Upper lobe of left lung (tissue), 6 donors: Measurements from ENCODE around the gene NUMBL. TPM values are rescaled to one million over a fixed set of nuclear protein-coding genes. Genes with fewer than 3 reads are reported as not detected.
A peak's percentile ranks its signal among the peaks of the same experiment; 100 is the strongest.

Experiments used
- ATAC-seq, 2 donors: fragments of 200-7000 bp; cut with Tn5 transposase; one replicate each; pipeline ENCODE4 v1.9.1; 2022; ENCODE audit warnings: mild to moderate bottlenecking in 2 of 2, moderate library complexity in 2 of 2; ENCODE audit not compliant: low FRiP score in 2 of 2
- DNase-seq, 2 donors: peaks; one replicate each; pipeline ENCODE4 v3.0.0-alpha.2; 2019 to 2020
- H3K27ac ChIP-seq, 4 donors: fragments of 200-600 bp; sonication (generic); one replicate each; pipeline ENCODE4 v1.5.1; 2016 to 2019
- H3K27me3 ChIP-seq, 4 donors: fragments of 200-600 bp; sonication (generic); one replicate each; pipeline ENCODE4 v1.5.1; 2017 to 2019
- H3K36me3 ChIP-seq, 4 donors: fragments of 200-600 bp; sonication (generic); one replicate each; pipeline ENCODE4 v1.5.1; 2016 to 2019
- H3K4me1 ChIP-seq, 4 donors: fragments of 200-600 bp; sonication (generic); one replicate each; pipeline ENCODE4 v1.5.1; 2018 to 2019
- H3K4me3 ChIP-seq, 4 donors: fragments of 200-600 bp; sonication (generic); one replicate each; pipeline ENCODE4 v1.5.1; 2017 to 2019; ENCODE audit warnings: mild to moderate bottlenecking in 2 of 4, moderate library complexity in 1 of 4
- H3K9me3 ChIP-seq, 4 donors: fragments of 200-600 bp; sonication (generic); one replicate each; pipeline ENCODE4 v1.5.1; 2018 to 2019
- EP300 ChIP-seq, 4 donors: sonication (generic); formaldehyde crosslinking; IDR thresholded peaks; one replicate each; pipeline ENCODE4 v1.5.1; 2017; ENCODE audit warnings: antibody characterized with exemption in 4 of 4, control low read depth in 2 of 4
- POLR2A ChIP-seq, 4 donors: fragments of 450-650 bp; IDR thresholded peaks; one replicate each; pipeline ENCODE4 v1.5.1; 2016 to 2017; ENCODE audit warnings: antibody characterized with exemption in 4 of 4, mild to moderate bottlenecking in 2 of 4
- POLR2AphosphoS5 ChIP-seq, 2 donors: sonication (generic); formaldehyde crosslinking; IDR thresholded peaks; one replicate each; pipeline ENCODE4 v1.5.1; 2017; ENCODE audit warnings: antibody characterized with exemption in 2 of 2
- WGBS, 2 donors: methylation state at CpG; one replicate each; pipeline ENCODE4 v1.1.5; 2017 to 2018; 5-methylcytosine and 5-hydroxymethylcytosine counted together
- total RNA-seq, 6 donors: library from RNA; depleted of rRNA in 4 of 6; stranded (reverse); fragments of >200 nt in 4 of 6; gene quantifications; one replicate each; pipeline versions ENCODE4 v1.1.0 to v1.2.1, GENCODE V29; 2016 to 2021
- TF ChIP-seq, protein P1 (sequence below), 6 experiments: fragments of 450-650 bp in 4 of 6; fragments of 200-600 bp in 2 of 6; sonication (generic) in 2 of 6; IDR thresholded peaks; one replicate each; pipeline ENCODE4 v1.5.1; 2016 to 2019; ENCODE audit warnings: antibody characterized with exemption in 6 of 6
- donor health status: DM: no; HTN: no; CAD: no; lungs with moderate emphysema.
- donor health status: DM: no; HTN: yes; CAD: no; lungs with severe emphysema.

The NUMBL gene
- total RNA-seq, 6 donors from 2014 or later, result 18.0 to 133 (median 23.8) TPM

DNA sequence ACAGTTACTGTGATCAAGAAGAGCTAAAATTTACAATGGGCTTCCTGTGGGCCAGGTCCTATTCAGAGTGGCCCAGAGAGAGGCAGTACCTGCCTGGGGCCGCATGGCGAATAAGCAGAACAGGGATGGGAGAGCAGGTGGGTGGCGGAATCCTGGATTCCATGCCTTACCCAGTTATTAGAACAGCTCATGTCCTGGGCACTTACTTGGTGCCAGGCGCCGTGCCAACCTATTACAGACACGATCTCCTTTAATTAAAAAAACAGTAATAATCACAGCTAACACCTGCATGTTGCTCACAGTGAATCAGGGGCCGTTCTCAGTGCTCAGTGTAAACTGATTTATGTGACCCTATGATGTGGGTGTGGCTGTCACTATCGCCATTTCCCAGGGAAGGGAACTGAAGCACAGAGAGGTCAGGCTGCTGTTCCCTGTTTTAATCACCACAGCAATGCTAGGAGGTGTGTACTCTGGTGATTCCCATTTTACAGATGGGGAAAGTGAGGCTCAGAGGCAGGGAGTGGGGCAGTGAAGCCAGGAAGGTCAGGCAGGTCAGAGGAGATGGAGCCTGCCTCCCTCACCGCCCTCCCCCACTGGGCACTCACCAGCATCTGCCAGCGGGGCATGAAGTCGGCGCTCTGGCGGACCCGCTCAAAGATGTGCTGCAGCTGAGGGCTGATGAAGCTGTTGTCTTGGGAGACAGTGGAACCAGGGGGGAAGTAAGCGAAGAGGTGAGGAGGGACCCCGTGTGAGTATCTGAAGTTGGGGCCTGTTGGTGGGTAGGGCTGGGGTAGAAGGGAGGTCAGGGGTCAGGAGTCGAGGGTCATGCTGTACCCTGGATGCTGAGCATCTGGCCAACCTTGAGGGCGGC, 14.3 kb upstream of the NUMBL start:
- TF ChIP-seq POLR2A (IDR thresholded peaks at IDR 0.05), result no peak
- TF ChIP-seq EP300 (IDR thresholded peaks at IDR 0.05), result no peak
- TF ChIP-seq, protein P1, sequence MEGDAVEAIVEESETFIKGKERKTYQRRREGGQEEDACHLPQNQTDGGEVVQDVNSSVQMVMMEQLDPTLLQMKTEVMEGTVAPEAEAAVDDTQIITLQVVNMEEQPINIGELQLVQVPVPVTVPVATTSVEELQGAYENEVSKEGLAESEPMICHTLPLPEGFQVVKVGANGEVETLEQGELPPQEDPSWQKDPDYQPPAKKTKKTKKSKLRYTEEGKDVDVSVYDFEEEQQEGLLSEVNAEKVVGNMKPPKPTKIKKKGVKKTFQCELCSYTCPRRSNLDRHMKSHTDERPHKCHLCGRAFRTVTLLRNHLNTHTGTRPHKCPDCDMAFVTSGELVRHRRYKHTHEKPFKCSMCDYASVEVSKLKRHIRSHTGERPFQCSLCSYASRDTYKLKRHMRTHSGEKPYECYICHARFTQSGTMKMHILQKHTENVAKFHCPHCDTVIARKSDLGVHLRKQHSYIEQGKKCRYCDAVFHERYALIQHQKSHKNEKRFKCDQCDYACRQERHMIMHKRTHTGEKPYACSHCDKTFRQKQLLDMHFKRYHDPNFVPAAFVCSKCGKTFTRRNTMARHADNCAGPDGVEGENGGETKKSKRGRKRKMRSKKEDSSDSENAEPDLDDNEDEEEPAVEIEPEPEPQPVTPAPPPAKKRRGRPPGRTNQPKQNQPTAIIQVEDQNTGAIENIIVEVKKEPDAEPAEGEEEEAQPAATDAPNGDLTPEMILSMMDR (IDR thresholded peaks at IDR 0.05), result no peak
- TF ChIP-seq POLR2AphosphoS5 (IDR thresholded peaks at IDR 0.05), result no peak
- WGBS, 2 donors, result 94 to 96% methylated on average over 17 to 18 of the region's 18 CpGs

DNA sequence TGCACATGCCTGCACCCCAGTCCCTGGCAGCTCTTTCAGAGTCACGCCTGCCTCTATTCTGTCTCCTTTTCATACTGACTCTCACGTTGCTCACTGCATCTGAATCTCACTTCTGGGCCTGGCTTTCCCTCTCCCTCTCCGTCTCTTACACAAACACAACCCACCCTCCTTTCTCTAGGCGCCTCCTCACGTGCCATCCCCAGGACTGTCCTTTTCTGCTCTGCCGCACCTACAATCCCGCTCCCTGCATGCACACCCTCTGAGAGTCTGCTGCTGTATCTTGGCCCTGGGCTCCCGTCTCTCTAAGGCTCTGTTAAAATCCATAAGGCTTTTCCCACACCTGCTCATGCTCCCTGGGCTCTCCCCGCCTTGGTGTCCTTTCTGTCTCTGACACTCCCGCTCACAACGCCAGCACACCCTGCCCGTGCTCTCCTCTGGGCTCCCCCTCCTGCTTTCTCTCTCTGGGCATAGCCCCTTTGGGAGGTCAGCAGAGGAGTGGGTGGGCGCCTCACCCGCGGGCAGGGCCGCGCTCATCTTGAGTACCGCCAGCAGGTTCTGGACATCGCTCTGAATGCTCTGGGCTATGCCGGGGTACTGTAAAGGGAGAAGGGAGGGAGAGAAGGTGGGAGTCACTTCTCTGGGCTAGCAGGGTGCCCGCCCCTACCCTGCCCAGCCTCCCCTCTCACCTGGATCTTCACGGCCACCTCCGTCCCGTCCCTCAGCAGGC, 12.7 kb upstream of the NUMBL start:
- Histone ChIP-seq H3K9me3 (no peaks in the 10 kb centered on the region), H3K36me3 (peaks cover 18 to 87% (median 70%) of the 10 kb centered on the region in 4 donors), H3K27ac (no peak overlapping the region), H3K4me1 (no peaks in the 10 kb centered on the region), H3K27me3 (no peaks in the 10 kb centered on the region), H3K4me3 (no peak overlapping the region)
- 91 to 99% methylated on average over 18 to 24 of the region's 24 CpGs for WGBS, 2 donors
- ATAC-seq (no peak), DNase-seq (peak in 1 of 2 donors; percentile 55)
- TF ChIP-seq EP300 (IDR thresholded peaks at IDR 0.05) (no peak), POLR2AphosphoS5 (IDR thresholded peaks at IDR 0.05) (no peak), POLR2A (IDR thresholded peaks at IDR 0.05) (no peak)
- TF ChIP-seq, protein P1 (IDR thresholded peaks at IDR 0.05), result no peak

More for the DNA sequence above, 14.3 kb upstream of the NUMBL start:
- peaks cover 24 to 90% (median 70%) of the 10 kb centered on the region in 4 donors for H3K36me3 ChIP-seq
- no peaks in the 10 kb centered on the region for H3K9me3 ChIP-seq
- peak in 1 of 2 donors; percentile 11 for ATAC-seq
- no peak overlapping the region for H3K27ac ChIP-seq
- DNase-seq, result no peak
- H3K27me3 ChIP-seq, result no peaks in the 10 kb centered on the region
- no peaks in the 10 kb centered on the region for H3K4me1 ChIP-seq
- no peak overlapping the region for H3K4me3 ChIP-seq

DNA sequence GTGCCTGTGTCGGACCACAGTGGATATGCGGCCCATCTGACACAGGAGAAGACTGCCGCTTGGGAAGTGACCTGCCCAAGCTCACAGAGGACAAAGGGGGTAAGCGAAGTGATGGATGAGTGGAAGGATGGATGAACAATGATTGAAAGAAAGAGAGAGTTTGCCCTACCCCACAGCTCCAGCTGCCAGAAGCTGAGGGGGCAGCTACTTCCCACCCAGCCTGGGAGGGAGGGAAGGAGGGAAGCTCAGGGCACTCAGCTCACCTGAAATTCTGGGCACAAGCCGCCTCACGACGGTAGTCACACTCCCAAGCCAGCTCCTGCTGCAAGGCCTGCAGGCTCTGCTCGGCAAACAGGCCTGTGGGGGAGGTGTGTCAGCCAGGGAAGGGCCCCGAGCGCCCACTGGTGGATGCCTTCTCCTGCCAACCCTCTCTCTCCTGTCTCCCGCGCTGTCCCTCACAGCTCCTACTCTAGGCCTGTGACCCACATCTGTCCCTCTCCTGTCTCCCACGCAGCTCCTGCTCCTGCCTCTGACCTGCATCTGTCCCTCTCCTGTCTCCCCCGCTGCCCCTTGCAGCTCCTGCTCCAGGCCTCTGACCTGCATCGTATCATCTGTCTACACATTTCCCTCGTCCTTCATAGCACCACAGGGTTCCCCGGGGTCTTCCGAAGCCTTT, 12.0 kb upstream of the NUMBL start:
- Histone ChIP-seq H3K4me3 (no peak overlapping the region), H3K27me3 (no peaks in the 10 kb centered on the region), H3K9me3 (no peaks in the 10 kb centered on the region), H3K36me3 (peaks cover 18 to 82% (median 65%) of the 10 kb centered on the region in 4 donors), H3K27ac (no peak overlapping the region), H3K4me1 (no peaks in the 10 kb centered on the region)
- DNase-seq, result no peak
- no peak for ATAC-seq
- TF ChIP-seq POLR2A (IDR thresholded peaks at IDR 0.05), result no peak
- 77 to 85% methylated on average over 18 of the region's 18 CpGs for WGBS, 2 donors

DNA sequence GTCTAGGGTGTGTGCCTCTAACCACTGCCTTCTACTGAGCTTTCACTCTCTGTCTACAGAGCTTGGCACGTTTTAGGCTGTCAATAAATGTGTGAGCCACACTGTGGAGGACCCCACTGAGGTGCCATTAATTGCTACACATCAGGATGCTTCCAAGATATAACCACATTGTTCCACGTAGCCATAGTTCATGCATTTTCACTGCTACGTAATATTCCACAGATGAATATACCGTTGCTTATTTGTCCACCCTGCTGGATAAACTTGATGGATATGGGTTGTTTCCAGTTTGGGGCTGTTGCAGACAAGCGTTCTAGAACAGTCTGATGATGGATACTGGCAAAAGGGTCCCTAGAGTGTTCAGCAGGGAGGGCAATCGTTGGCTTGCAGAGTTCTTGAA, 11.3 kb upstream of the NUMBL start:
- H3K4me1 ChIP-seq, result no peaks in the 10 kb centered on the region
- TF ChIP-seq, protein P1 (IDR thresholded peaks at IDR 0.05), result no peak
- TF ChIP-seq POLR2A (IDR thresholded peaks at IDR 0.05), result no peak
- no peak for TF ChIP-seq POLR2AphosphoS5 (IDR thresholded peaks at IDR 0.05)
- peaks cover 18 to 87% (median 64%) of the 10 kb centered on the region in 4 donors for H3K36me3 ChIP-seq
- H3K4me3 ChIP-seq, result no peak overlapping the region
- ATAC-seq, result no peak
- WGBS, 2 donors, result 90 to 95% methylated on average over 6 of the region's 6 CpGs
- H3K9me3 ChIP-seq, result no peaks in the 10 kb centered on the region
- DNase-seq, result no peak
- no peak overlapping the region for H3K27ac ChIP-seq
- H3K27me3 ChIP-seq, result no peaks in the 10 kb centered on the region

DNA sequence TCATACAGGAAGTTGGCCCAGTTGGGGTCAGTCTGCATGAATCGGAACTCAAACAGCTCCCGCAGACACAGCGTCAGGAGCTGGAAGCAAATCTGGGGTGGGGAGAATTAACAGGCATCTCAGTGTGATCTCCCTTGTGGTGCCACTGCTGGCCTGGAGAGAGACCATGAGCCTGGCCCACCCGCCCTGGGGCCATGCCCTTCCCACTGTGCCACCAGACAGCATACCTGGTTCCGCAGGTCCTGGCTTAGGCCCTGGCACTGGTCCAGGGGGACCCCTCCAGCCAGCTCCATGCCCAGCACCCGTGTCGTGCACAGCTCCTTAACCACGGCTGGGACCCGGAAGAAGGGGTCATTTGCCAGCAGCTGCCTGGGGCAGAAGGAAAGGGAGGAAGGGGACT, 9.6 kb upstream of the NUMBL start:
- TF ChIP-seq POLR2AphosphoS5 (IDR thresholded peaks at IDR 0.05), result no peak
- TF ChIP-seq EP300 (IDR thresholded peaks at IDR 0.05), result no peak
- no peak for TF ChIP-seq POLR2A (IDR thresholded peaks at IDR 0.05)
- TF ChIP-seq, protein P1 (IDR thresholded peaks at IDR 0.05), result no peak
- no peak overlapping the region for H3K27ac ChIP-seq
- H3K36me3 ChIP-seq, result peaks cover 18 to 87% (median 59%) of the 10 kb centered on the region in 4 donors
- DNase-seq (peak in 1 of 2 donors; percentile 68), ATAC-seq (no peak)
- 92% methylated on average over 4 to 7 of the region's 9 CpGs for WGBS, 2 donors
- H3K4me3 ChIP-seq, result no peak overlapping the region
- no peaks in the 10 kb centered on the region for H3K4me1 ChIP-seq
- H3K9me3 ChIP-seq, result no peaks in the 10 kb centered on the region
- H3K27me3 ChIP-seq, result no peaks in the 10 kb centered on the region
